OCI-LY7 (cell line): Measurements from ENCODE around the gene RNFT2.

Experiments used
- CTCF ChIP-seq: fragments of 200-600 bp; sonication (generic); conservative IDR thresholded peaks from 2 replicates; pipeline ENCODE4 v1.5.1; 2014; ENCODE audit warnings: mild to moderate bottlenecking, antibody characterized with exemption, low read length, moderate library complexity, mixed read lengths
- EZH2phosphoT487 ChIP-seq: fragments of 200-600 bp; sonication (generic); IDR thresholded peaks from 2 replicates; pipeline ENCODE4 v1.6.1; 2018; ENCODE audit warnings: low read depth, borderline replicate concordance, mild to moderate bottlenecking, mixed run types, antibody characterized with exemption, low read length, moderate library complexity, mixed read lengths

- TF ChIP-seq CTCF = no peak
- TF ChIP-seq EZH2phosphoT487 = no peak
Measured at GRCh38 chr12:116709768-116710167, 28.3 kb upstream of the RNFT2 start.
